ENCODE data around the gene GPR143.

- TF ChIP-seq, protein P1, sequence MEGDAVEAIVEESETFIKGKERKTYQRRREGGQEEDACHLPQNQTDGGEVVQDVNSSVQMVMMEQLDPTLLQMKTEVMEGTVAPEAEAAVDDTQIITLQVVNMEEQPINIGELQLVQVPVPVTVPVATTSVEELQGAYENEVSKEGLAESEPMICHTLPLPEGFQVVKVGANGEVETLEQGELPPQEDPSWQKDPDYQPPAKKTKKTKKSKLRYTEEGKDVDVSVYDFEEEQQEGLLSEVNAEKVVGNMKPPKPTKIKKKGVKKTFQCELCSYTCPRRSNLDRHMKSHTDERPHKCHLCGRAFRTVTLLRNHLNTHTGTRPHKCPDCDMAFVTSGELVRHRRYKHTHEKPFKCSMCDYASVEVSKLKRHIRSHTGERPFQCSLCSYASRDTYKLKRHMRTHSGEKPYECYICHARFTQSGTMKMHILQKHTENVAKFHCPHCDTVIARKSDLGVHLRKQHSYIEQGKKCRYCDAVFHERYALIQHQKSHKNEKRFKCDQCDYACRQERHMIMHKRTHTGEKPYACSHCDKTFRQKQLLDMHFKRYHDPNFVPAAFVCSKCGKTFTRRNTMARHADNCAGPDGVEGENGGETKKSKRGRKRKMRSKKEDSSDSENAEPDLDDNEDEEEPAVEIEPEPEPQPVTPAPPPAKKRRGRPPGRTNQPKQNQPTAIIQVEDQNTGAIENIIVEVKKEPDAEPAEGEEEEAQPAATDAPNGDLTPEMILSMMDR (IDR thresholded peaks at IDR 0.05; ENCODE audit: insufficient read depth, low read length): no peak
- no peak for TF ChIP-seq REST (IDR thresholded peaks at IDR 0.05; ENCODE audit: insufficient replicate concordance, low read depth)
- TF ChIP-seq POLR2AphosphoS5 (IDR thresholded peaks at IDR 0.05; ENCODE audit: low read depth): no peak
- no peak for TF ChIP-seq SPI1 (IDR thresholded peaks at IDR 0.05; ENCODE audit: borderline replicate concordance, low read depth)
- no peak for TF ChIP-seq GABPA (IDR thresholded peaks at IDR 0.05; ENCODE audit: low read depth)
Measured at GRCh38 chrX:9737363-9737762, 28.3 kb downstream of the GPR143 start.

Measured in HL-60 (cell line).